H1 (cell line): ENCODE results near the gene ORMDL2. TPM values are rescaled to one million over a fixed set of nuclear protein-coding genes. Genes with fewer than 3 reads are reported as not detected.
"Not testable (repeated sequence)": the region's sequence is repeated elsewhere in the genome, so short reads cannot be mapped to it uniquely, and the experiment has no call there.

Source experiments
- CTCF ChIA-PET: fragments of 300-600 bp; sonication (Branson Sonifier 250); formaldehyde crosslinking; loops from one replicate; lab custom pipeline; 2021; ENCODE audit not compliant: partially characterized antibody; lab: Charles Lee
- POLR2A ChIA-PET: fragments of 300-600 bp; sonication (Branson Sonifier 250); formaldehyde crosslinking; loops from one replicate; lab custom pipeline; 2021; ENCODE audit warnings: inconsistent platforms; ENCODE audit not compliant: partially characterized antibody; lab: Charles Lee
- DNase-seq, 2 experiments: peaks; one replicate each; pipeline versions ENCODE4 v3.0.0 to v3.0.0-alpha.2; 2010 to 2022; ENCODE audit warnings: low spot score in 2 of 2, low read depth in 1 of 2, mixed read lengths in 1 of 2
- FAIRE-seq: peaks from 2 replicates; lab custom pipeline; 2011; peaks lifted over from hg19 to GRCh38; lab: Jason Lieb, UNC
- H2AFZ ChIP-seq: 2 replicates; pipeline ENCODE4 v1.8.1; 2012; ENCODE audit warnings: low read length, inconsistent platforms
- H2AK5ac ChIP-seq: 2 replicates; pipeline ENCODE4 v1.6.1; 2013; ENCODE audit warnings: low read depth, low read length
- H2BK120ac ChIP-seq: replicated peaks from 2 replicates; pipeline ENCODE3; 2013; ENCODE audit warnings: low read depth, low read length, inconsistent platforms
- H2BK12ac ChIP-seq: 2 replicates; pipeline ENCODE4 v1.6.1; 2013; ENCODE audit warnings: low read depth, low read length
- H2BK15ac ChIP-seq: 2 replicates; pipeline ENCODE4 v1.6.1; 2013; ENCODE audit warnings: low read length
- H2BK20ac ChIP-seq: 2 replicates; pipeline ENCODE4 v1.6.1; 2013; ENCODE audit warnings: low read length
- H2BK5ac ChIP-seq: 2 replicates; pipeline ENCODE4 v1.6.1; 2013; ENCODE audit warnings: low read depth, low read length
- H3K14ac ChIP-seq: 2 replicates; pipeline ENCODE4 v1.6.1; 2013; ENCODE audit warnings: inconsistent platforms; ENCODE audit not compliant: insufficient read length
- H3K18ac ChIP-seq: 2 replicates; pipeline ENCODE4 v1.6.1; 2013; ENCODE audit warnings: low read length; ENCODE audit errors: extremely low read depth
- H3K23ac ChIP-seq: 2 replicates; pipeline ENCODE4 v1.6.1; 2013; ENCODE audit warnings: inconsistent platforms; ENCODE audit not compliant: insufficient read length
- H3K23me2 ChIP-seq: 2 replicates; pipeline ENCODE4 v1.6.1; 2013; ENCODE audit warnings: low read depth, low read length
- H3K27ac ChIP-seq: 2 replicates; pipeline ENCODE4 v1.6.1; 2011; ENCODE audit warnings: low read depth, low read length, inconsistent platforms
- H3K27me3 ChIP-seq, 4 experiments: replicated peaks in 1 of 4; 1 replicate in 1 of 4; 2 replicates in 3 of 4; pipeline versions ENCODE4 v1.6.1 to v1.8.1; 2011 to 2013; ENCODE audit warnings: low read length in 3 of 4, mild to moderate bottlenecking in 3 of 4, inconsistent platforms in 2 of 4, mixed read lengths in 2 of 4, moderate library complexity in 1 of 4; ENCODE audit not compliant: control insufficient read depth in 3 of 4, insufficient read depth in 3 of 4; ENCODE audit errors: extremely low read depth in 1 of 4
- H3K36me3 ChIP-seq, 4 experiments: 2 replicates each; pipeline versions ENCODE4 v1.6.1 to v1.8.1; 2011 to 2013; ENCODE audit warnings: mild to moderate bottlenecking in 4 of 4, low read length in 3 of 4, moderate library complexity in 2 of 4, control low read depth in 1 of 4, inconsistent platforms in 1 of 4; ENCODE audit not compliant: insufficient read depth in 4 of 4, control insufficient read depth in 2 of 4
- H3K4ac ChIP-seq: replicated peaks from 2 replicates; pipeline ENCODE3; 2013; ENCODE audit warnings: low read length, low read depth, mixed read lengths, inconsistent platforms; ENCODE audit not compliant: insufficient read length
- H3K4me1 ChIP-seq, 4 experiments: replicated peaks in 1 of 4; 1 replicate in 1 of 4; 2 replicates in 3 of 4; pipeline versions ENCODE4 v1.6.1 to v1.8.1; 2011 to 2013; ENCODE audit warnings: low read length in 3 of 4, inconsistent platforms in 2 of 4, mixed read lengths in 1 of 4; ENCODE audit not compliant: insufficient read depth in 4 of 4, control insufficient read depth in 3 of 4
- H3K4me2 ChIP-seq, 2 experiments: 2 replicates each; pipeline versions ENCODE4 v1.6.1 to v1.8.1; 2011 to 2013; ENCODE audit warnings: low read depth in 2 of 2, low read length in 2 of 2, control low read depth in 1 of 2, inconsistent platforms in 1 of 2, mild to moderate bottlenecking in 1 of 2; ENCODE audit not compliant: insufficient read depth in 1 of 2
- H3K4me3 ChIP-seq, 4 experiments: fragments of 200-600, 300-600 bp in 1 of 4; sonication (generic), shearing (Covaris generic), sonication (Bioruptor Twin) in 1 of 4; 2 replicates each; pipeline versions ENCODE4 v1.5.1 to v1.8.1; 2011 to 2016; ENCODE audit warnings: low read length in 4 of 4, low read depth in 3 of 4, control low read depth in 2 of 4, inconsistent platforms in 2 of 4, mild to moderate bottlenecking in 2 of 4, mixed read lengths in 1 of 4, moderate library complexity in 1 of 4; ENCODE audit not compliant: insufficient read depth in 2 of 4; ENCODE audit errors: extremely low read depth in 1 of 4
- H3K56ac ChIP-seq: replicated peaks from 2 replicates; pipeline ENCODE3; 2013; ENCODE audit warnings: low read depth, mild to moderate bottlenecking, mixed read lengths, low read length, inconsistent platforms; ENCODE audit not compliant: insufficient read length
- H3K79me1 ChIP-seq: 2 replicates; pipeline ENCODE4 v1.6.1; 2013; ENCODE audit warnings: low read depth, low read length, control low read depth
- H3K79me2 ChIP-seq, 2 experiments: 2 replicates each; pipeline versions ENCODE4 v1.6.1 to v1.8.1; 2012 to 2013; ENCODE audit warnings: low read length in 2 of 2, mild to moderate bottlenecking in 2 of 2, inconsistent platforms in 1 of 2; ENCODE audit not compliant: insufficient read depth in 2 of 2, control insufficient read depth in 1 of 2
- H3K9ac ChIP-seq, 4 experiments: replicated peaks in 1 of 4; 1 replicate in 1 of 4; 2 replicates in 3 of 4; pipeline versions ENCODE4 v1.6.1 to v1.8.1; 2011 to 2013; ENCODE audit warnings: low read depth in 3 of 4, low read length in 3 of 4, control low read depth in 2 of 4, mild to moderate bottlenecking in 2 of 4, moderate library complexity in 2 of 4, inconsistent platforms in 1 of 4; ENCODE audit errors: extremely low read depth in 1 of 4
- H3K9me3 ChIP-seq, 2 experiments: 2 replicates each; pipeline versions ENCODE4 v1.6.1 to v1.8.1; 2012 to 2013; ENCODE audit warnings: mild to moderate bottlenecking in 2 of 2, moderate library complexity in 2 of 2, control low read depth in 1 of 2, inconsistent platforms in 1 of 2, low read depth in 1 of 2, low read length in 1 of 2, mixed read lengths in 1 of 2; ENCODE audit not compliant: insufficient read depth in 2 of 2
- H4K20me1 ChIP-seq, 2 experiments: replicated peaks in 1 of 2; 2 replicates each; pipeline versions ENCODE3 to v1.8.1; 2011 to 2013; ENCODE audit warnings: inconsistent platforms in 2 of 2, low read length in 2 of 2, mild to moderate bottlenecking in 1 of 2; ENCODE audit not compliant: insufficient read depth in 2 of 2, control insufficient read depth in 1 of 2
- H4K5ac ChIP-seq: 2 replicates; pipeline ENCODE4 v1.6.1; 2013; ENCODE audit warnings: low read length, low read depth, mixed read lengths, inconsistent platforms; ENCODE audit not compliant: insufficient read length
- H4K8ac ChIP-seq: 2 replicates; pipeline ENCODE4 v1.8.0; 2013; ENCODE audit warnings: mild to moderate bottlenecking, moderate library complexity, low read length, inconsistent platforms; ENCODE audit not compliant: insufficient read depth; ENCODE audit errors: extremely low read depth
- H4K91ac ChIP-seq: replicated peaks from 2 replicates; pipeline ENCODE3; 2013; ENCODE audit warnings: low read length, mixed read lengths, inconsistent platforms; ENCODE audit not compliant: insufficient read length
- FOSL1 ChIP-seq: IDR thresholded peaks from 2 replicates; pipeline ENCODE4 v1.6.1; 2011; ENCODE audit warnings: mild to moderate bottlenecking, low read depth, low read length, moderate library complexity; ENCODE audit not compliant: insufficient read depth
- KDM1A ChIP-seq: fragments of 200-600, 300-600 bp; sonication (generic); IDR thresholded peaks from 2 replicates; pipeline ENCODE4 v1.7.1; 2016; ENCODE audit warnings: mild to moderate bottlenecking, low read length, borderline replicate concordance
- KDM5A ChIP-seq: fragments of 200-600 bp; IDR thresholded peaks from 2 replicates; pipeline ENCODE4 v1.7.1; 2012; ENCODE audit warnings: mild to moderate bottlenecking, low read length, inconsistent platforms, mixed read lengths
- RXRA ChIP-seq: IDR thresholded peaks from 2 replicates; pipeline ENCODE4 v1.6.1; 2011; ENCODE audit warnings: low read depth, mild to moderate bottlenecking, low read length, moderate library complexity; ENCODE audit not compliant: insufficient read depth
- TEAD4 ChIP-seq: IDR thresholded peaks from 2 replicates; pipeline ENCODE4 v1.6.1; 2012; ENCODE audit warnings: low read depth, low read length, inconsistent platforms, mixed read lengths
- WGBS, 2 experiments: shearing (Covaris generic) in 1 of 2; methylation state at CpG; one replicate each; pipeline versions ENCODE4 v1.1.6 to v1.1.7; 2013 to 2015; ENCODE audit warnings: low lambda C conversion rate in 2 of 2, mixed read lengths in 2 of 2, inconsistent platforms in 1 of 2, low coverage in 1 of 2, missing lambda C conversion rate in 1 of 2; ENCODE audit not compliant: insufficient replicate concordance in 2 of 2, insufficient coverage in 1 of 2, insufficient read length in 1 of 2; ENCODE audit errors: extremely low coverage in 1 of 2, missing lambda C conversion rate in 1 of 2; 5-methylcytosine and 5-hydroxymethylcytosine counted together
- polyA plus RNA-seq, 7 experiments: library from polyadenylated mRNA; depleted of rRNA in 3 of 7; stranded (reverse) in 5 of 7; unstranded in 2 of 7; fragments of >200 nt in 5 of 7; fragments of 200-250 nt in 2 of 7; gene quantifications; 1 replicate in 5 of 7; 2 replicates in 1 of 7; 4 replicates in 1 of 7; pipeline versions ENCODE4 v1.2.1 to v1.2.3, GENCODE V29; 2011 to 2013; ENCODE audit warnings: missing spikeins in 2 of 7, mixed read lengths in 2 of 7
- total RNA-seq: library from RNA; stranded (reverse); fragmentation: NEBNext Ultra II Directional; extraction: Animal tissue kit (Norgen Biotek cat#: 25700); gene quantifications from 2 replicates; pipeline ENCODE4 v1.2.1, GENCODE V29; 2021

Gene ORMDL2
- total and polyA plus RNA-seq, 2 of the 8 experiments (the other 6 are each of a cell fraction or from before 2014, with no cell fraction given): 39.0 to 65.6 TPM

DNA sequence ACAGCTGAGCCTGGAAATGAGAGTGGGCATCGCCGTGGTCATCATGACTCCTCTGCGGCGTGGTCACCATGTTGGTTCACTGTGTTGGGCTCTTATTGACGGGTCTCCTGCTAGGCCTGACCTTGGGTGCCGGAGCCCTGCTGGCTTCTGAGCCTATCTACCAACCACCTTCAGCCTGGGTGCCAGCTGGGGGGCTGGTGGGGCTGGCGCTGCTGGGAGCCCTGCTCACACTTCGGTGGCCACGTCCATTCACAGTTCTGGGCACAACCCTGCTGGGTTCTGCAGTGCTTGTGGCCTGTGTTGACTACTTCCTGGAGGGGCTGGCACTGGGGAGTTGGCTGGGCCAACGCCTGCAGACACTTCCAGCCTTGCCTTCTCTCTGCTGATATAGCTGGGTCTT is 15.2 kb downstream of the ORMDL2 start (continued):
- no peak for TF ChIP-seq FOSL1
- no peak for TF ChIP-seq RXRA
- no peak for TF ChIP-seq KDM5A
- no peak for TF ChIP-seq TEAD4
- TF ChIP-seq KDM1A: no peak

DNA sequence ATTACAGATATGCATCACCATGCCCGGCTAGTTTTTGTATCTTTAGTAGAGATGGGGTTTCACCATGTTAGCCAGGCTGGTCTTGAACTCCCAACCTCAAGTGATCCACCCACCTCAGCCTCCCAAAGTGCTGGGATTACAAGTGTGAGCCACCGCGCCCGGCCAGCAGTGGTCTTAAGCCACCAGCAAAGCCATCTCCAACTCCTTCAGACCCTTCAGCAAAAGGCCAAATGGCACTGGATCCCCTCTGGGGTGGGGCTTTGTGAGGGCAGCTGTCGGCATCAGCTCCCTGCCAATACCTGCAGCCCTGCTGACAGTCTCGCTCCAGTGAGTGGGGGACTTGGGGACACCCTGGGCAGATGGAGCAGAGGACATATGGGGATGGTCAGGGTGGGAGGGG is 16.6 kb downstream of the ORMDL2 start:
- H3K23me2 ChIP-seq, H2BK12ac ChIP-seq, H3K27ac ChIP-seq, H3K4me3 ChIP-seq, H4K8ac ChIP-seq, H3K9ac ChIP-seq, H3K56ac ChIP-seq, H3K23ac ChIP-seq, FAIRE-seq, DNase-seq, H4K5ac ChIP-seq, H4K20me1 ChIP-seq, H3K18ac ChIP-seq, H3K79me2 ChIP-seq, H2BK120ac ChIP-seq, H3K36me3 ChIP-seq, H3K79me1 ChIP-seq, H2AFZ ChIP-seq, H3K4me2 ChIP-seq, H3K4ac ChIP-seq, H3K27me3 ChIP-seq, H2BK20ac ChIP-seq, H2AK5ac ChIP-seq, H4K91ac ChIP-seq, H2BK15ac ChIP-seq, H3K14ac ChIP-seq, H2BK5ac ChIP-seq, H3K9me3 ChIP-seq: not testable (repeated sequence)
- H3K4me1 ChIP-seq: peaks cover 0 to 11% (median 3%) of the 10 kb centered on the region in 4 experiments; a peak in 5 of 7 replicates
- WGBS, 2 experiments: 67% methylated on average over 6 of the region's 6 CpGs; no CpG with 5 or more reads in 1 of the 2 experiments
- ChIA-PET CTCF (interaction anchor here (0.6 to 1.4 kb wide), 2 partner anchors 13 to 161 kb away, joined by 4 read pairs; no protein-coding TSS in a partner anchor), POLR2A (interaction anchor here (0.6 to 6.2 kb wide), 5 partner anchors 15 to 94 kb away, joined by 3 to 109 read pairs (median 3); partner anchors contain the start of genes ORMDL2 and SARNP)
